ENCODE data around the gene VMO1. TPM values are rescaled to one million over a fixed set of nuclear protein-coding genes. Genes with fewer than 3 reads are reported as not detected.
"Not testable (repeated sequence)": the region's sequence is repeated elsewhere in the genome, so short reads cannot be mapped to it uniquely, and the experiment has no call there.

Gene VMO1
- total and polyA plus RNA-seq, 4 donors: 1.7 to 9.1 (median 3.9) TPM

DNA sequence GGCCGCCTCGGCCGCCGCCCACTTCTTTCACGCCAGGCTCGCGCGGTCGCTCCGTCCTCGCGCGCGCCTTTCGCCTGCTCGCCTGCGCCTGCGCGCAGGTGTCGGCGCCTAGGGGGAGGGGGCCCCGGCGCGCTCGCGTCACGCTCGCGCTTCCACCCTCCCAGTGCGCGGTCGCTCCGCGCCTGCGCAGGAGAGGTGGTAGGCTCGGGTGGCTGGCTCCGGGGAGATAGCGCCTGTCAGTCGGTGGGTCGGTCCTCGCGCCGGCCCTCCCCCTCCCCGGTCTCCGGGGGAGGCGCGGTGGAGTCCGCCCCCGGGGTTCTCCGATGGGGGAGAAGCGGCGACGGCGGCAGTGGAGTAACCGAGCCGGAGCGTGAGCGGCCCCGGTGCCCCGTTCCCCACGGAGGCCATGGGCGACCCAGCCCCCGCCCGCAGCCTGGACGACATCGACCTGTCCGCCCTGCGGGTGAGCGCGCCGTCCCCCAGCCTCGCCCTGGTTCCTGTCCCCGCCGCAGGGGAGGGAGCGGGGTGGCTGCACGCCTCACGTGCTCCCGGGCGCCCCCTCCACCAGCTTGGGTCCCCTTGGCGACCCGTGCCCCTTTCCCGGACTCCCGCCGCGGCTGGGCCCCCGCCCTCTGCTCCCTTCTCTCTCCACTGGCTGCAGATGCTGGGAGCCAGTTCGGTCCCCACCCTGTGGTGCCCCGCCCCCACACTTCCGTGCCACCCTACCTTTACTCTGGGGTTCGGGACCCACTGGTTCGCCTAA is 47.2 kb upstream of the VMO1 start, which contains the start of gene MINK1 (continued):
- TF ChIP-seq, protein P1, sequence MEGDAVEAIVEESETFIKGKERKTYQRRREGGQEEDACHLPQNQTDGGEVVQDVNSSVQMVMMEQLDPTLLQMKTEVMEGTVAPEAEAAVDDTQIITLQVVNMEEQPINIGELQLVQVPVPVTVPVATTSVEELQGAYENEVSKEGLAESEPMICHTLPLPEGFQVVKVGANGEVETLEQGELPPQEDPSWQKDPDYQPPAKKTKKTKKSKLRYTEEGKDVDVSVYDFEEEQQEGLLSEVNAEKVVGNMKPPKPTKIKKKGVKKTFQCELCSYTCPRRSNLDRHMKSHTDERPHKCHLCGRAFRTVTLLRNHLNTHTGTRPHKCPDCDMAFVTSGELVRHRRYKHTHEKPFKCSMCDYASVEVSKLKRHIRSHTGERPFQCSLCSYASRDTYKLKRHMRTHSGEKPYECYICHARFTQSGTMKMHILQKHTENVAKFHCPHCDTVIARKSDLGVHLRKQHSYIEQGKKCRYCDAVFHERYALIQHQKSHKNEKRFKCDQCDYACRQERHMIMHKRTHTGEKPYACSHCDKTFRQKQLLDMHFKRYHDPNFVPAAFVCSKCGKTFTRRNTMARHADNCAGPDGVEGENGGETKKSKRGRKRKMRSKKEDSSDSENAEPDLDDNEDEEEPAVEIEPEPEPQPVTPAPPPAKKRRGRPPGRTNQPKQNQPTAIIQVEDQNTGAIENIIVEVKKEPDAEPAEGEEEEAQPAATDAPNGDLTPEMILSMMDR (IDR thresholded peaks at IDR 0.05; ENCODE audit: low read depth, low read length, missing input control): no peak

DNA sequence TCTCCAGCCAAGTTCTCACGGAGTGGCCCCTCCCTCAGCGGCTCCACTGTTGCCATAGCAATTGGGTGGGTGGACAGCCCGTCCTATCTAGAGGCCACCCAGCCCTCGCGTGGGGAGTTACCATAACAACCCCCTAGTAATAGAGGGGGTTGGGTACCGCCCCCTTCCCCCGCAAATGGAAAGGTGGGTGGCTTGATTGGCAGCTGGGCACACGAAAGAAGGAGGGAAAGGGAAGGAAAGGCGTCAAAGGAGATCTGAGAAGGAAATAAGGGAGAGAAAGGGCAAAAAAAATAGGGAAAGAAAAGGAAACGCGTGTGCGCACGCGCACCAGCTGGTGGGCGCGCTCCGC is 46.6 kb upstream of the VMO1 start:
- Histone ChIP-seq H3K27ac (ENCODE audit: low read depth in 1 of 2, low read length in 2 of 2) (peak overlapping the region; percentile 86 to 90), H3K4me3 (ENCODE audit: low read depth in 1 of 3, low read length in 3 of 3) (peak overlapping the region in 2 of 3 donors; percentile 77 to 96), H3K4me1 (ENCODE audit: control insufficient read depth in 4 of 4, insufficient read depth in 4 of 4, low read length in 3 of 4) (peaks cover 12 to 37% (median 27%) of the 10 kb centered on the region in 4 donors), H3K9ac (ENCODE audit: low read depth in 1 of 2, low read length in 2 of 2) (peak overlapping the region; percentile 8 to 66)
- not testable (repeated sequence) for H3K36me3 ChIP-seq (ENCODE audit: control insufficient read depth in 4 of 4, insufficient read depth in 3 of 4, low read depth in 1 of 4, low read length in 3 of 4); DNase-seq (ENCODE audit: low spot score); H3K27me3 ChIP-seq (ENCODE audit: control insufficient read depth in 4 of 4, insufficient read depth in 4 of 4, low read length in 3 of 4); H3K9me3 ChIP-seq (ENCODE audit: control insufficient read depth in 4 of 4, low read length in 3 of 4)
- WGBS: 0% methylated on average over 10 of the region's 17 CpGs

DNA sequence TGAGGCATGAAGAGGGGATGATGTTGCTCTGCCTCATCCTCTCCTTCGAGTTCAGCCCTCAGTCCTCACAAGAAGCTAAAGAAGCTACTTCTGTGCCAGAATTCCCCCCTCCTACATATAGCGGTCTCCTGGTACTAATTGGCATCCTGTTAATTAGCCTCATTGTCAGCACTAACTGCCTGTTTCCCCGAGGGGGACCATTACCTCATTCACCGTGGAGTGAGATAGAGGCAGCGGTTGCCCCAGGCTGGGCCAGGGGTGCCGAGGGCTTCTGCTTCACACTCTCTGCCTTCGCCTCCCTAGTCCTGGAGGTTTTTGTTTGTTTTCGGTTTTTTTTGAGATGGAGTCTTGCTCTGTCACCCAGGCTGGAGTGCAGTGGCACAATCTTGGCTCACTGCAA is 41.2 kb upstream of the VMO1 start:
- Histone ChIP-seq H3K9ac (ENCODE audit: low read depth in 1 of 2, low read length in 2 of 2) (no peak overlapping the region), H3K9me3 (ENCODE audit: control insufficient read depth in 4 of 4, low read length in 3 of 4) (no peaks in the 10 kb centered on the region), H3K4me3 (ENCODE audit: low read depth in 1 of 3, low read length in 3 of 3) (no peak overlapping the region), H3K27me3 (ENCODE audit: control insufficient read depth in 4 of 4, insufficient read depth in 4 of 4, low read length in 3 of 4) (no peaks in the 10 kb centered on the region), H3K4me1 (ENCODE audit: control insufficient read depth in 4 of 4, insufficient read depth in 4 of 4, low read length in 3 of 4) (peaks cover 0 to 3% (median under 1%) of the 10 kb centered on the region in 4 donors), H3K36me3 (ENCODE audit: control insufficient read depth in 4 of 4, insufficient read depth in 3 of 4, low read depth in 1 of 4, low read length in 3 of 4) (peaks cover 0 to 10% (median 2%) of the 10 kb centered on the region in 4 donors), H3K27ac (ENCODE audit: low read depth in 1 of 2, low read length in 2 of 2) (no peak overlapping the region)
- WGBS: 90% methylated on average over 8 of the region's 8 CpGs
- DNase-seq (ENCODE audit: low spot score): no peak
- TF ChIP-seq EGR1 (IDR thresholded peaks at IDR 0.05; ENCODE audit: low read depth in 2 of 2) (no peak), FOXA1 (IDR thresholded peaks at IDR 0.05) (no peak), GABPA (IDR thresholded peaks at IDR 0.05 in 1 of 2, conservative IDR thresholded peaks at IDR 0.05 in 1 of 2) (no peak), FOXA2 (IDR thresholded peaks at IDR 0.05) (no peak), RAD21 (IDR thresholded peaks at IDR 0.05) (no peak)
- TF ChIP-seq, protein P2, sequence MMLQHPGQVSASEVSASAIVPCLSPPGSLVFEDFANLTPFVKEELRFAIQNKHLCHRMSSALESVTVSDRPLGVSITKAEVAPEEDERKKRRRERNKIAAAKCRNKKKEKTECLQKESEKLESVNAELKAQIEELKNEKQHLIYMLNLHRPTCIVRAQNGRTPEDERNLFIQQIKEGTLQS (IDR thresholded peaks at IDR 0.05): no peak

DNA sequence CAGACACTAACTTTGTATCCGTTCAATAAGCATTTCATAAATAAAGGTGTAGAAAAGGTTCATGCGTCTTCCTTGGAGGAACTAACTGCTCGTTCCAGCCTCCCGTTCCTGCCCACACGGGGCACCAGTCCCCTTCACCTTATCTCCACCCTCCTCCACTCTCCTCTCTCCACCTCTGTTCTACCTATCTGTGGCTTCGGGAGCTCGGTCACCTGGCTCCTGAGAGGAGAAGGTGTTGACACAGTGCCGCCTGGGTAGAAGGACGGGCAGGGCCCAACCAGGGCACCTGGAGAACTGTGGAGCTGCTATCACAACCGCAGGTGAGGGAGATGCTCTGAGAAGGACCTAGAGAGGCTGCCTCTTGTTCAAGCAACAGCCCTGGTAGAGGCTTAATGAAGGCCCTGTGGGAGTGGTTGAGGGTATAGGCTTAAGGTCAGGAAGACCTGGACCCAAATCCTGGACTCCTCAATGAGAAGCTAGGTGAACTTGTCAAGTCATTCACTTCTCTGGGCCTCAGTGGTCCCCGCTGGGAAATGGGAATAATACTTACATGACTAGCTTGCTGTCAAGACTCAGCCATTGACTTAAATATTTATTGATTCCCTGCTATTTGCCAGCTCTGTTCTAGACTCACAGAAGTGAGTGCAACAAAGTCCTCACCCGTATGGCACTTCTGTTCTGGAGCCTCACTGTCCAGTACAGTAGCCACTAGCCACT is 37.4 kb upstream of the VMO1 start:
- Histone ChIP-seq H3K27me3 (ENCODE audit: control insufficient read depth in 4 of 4, insufficient read depth in 4 of 4, low read length in 3 of 4) (no peaks in the 10 kb centered on the region), H3K4me1 (ENCODE audit: control insufficient read depth in 4 of 4, insufficient read depth in 4 of 4, low read length in 3 of 4) (peaks cover 0 to 1% (median 0%) of the 10 kb centered on the region in 4 donors), H3K9me3 (ENCODE audit: control insufficient read depth in 4 of 4, low read length in 3 of 4) (no peaks in the 10 kb centered on the region), H3K4me3 (ENCODE audit: low read depth in 1 of 3, low read length in 3 of 3) (no peak overlapping the region), H3K27ac (ENCODE audit: low read depth in 1 of 2, low read length in 2 of 2) (no peak overlapping the region), H3K36me3 (ENCODE audit: control insufficient read depth in 4 of 4, insufficient read depth in 3 of 4, low read depth in 1 of 4, low read length in 3 of 4) (peaks cover 0 to 24% (median 4%) of the 10 kb centered on the region in 4 donors), H3K9ac (ENCODE audit: low read depth in 1 of 2, low read length in 2 of 2) (no peak overlapping the region)
- no peak for DNase-seq (ENCODE audit: low spot score)
- 86% methylated on average over 12 of the region's 12 CpGs for WGBS
- TF ChIP-seq RAD21 (IDR thresholded peaks at IDR 0.05): no peak
- TF ChIP-seq GABPA (IDR thresholded peaks at IDR 0.05 in 1 of 2, conservative IDR thresholded peaks at IDR 0.05 in 1 of 2): no peak
- TF ChIP-seq TAF1 (conservative IDR thresholded peaks at IDR 0.05): no peak
- no peak for TF ChIP-seq JUND (IDR thresholded peaks at IDR 0.05)
- TF ChIP-seq, protein P3, sequence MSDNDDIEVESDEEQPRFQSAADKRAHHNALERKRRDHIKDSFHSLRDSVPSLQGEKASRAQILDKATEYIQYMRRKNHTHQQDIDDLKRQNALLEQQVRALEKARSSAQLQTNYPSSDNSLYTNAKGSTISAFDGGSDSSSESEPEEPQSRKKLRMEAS (IDR thresholded peaks at IDR 0.05): no peak
- TF ChIP-seq NR2F2 (IDR thresholded peaks at IDR 0.05): no peak
- TF ChIP-seq, protein P1 (IDR thresholded peaks at IDR 0.05; ENCODE audit: low read depth, low read length, missing input control): no peak
- TF ChIP-seq, protein P4, sequence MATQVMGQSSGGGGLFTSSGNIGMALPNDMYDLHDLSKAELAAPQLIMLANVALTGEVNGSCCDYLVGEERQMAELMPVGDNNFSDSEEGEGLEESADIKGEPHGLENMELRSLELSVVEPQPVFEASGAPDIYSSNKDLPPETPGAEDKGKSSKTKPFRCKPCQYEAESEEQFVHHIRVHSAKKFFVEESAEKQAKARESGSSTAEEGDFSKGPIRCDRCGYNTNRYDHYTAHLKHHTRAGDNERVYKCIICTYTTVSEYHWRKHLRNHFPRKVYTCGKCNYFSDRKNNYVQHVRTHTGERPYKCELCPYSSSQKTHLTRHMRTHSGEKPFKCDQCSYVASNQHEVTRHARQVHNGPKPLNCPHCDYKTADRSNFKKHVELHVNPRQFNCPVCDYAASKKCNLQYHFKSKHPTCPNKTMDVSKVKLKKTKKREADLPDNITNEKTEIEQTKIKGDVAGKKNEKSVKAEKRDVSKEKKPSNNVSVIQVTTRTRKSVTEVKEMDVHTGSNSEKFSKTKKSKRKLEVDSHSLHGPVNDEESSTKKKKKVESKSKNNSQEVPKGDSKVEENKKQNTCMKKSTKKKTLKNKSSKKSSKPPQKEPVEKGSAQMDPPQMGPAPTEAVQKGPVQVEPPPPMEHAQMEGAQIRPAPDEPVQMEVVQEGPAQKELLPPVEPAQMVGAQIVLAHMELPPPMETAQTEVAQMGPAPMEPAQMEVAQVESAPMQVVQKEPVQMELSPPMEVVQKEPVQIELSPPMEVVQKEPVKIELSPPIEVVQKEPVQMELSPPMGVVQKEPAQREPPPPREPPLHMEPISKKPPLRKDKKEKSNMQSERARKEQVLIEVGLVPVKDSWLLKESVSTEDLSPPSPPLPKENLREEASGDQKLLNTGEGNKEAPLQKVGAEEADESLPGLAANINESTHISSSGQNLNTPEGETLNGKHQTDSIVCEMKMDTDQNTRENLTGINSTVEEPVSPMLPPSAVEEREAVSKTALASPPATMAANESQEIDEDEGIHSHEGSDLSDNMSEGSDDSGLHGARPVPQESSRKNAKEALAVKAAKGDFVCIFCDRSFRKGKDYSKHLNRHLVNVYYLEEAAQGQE (IDR thresholded peaks at IDR 0.05): no peak

All from liver (tissue), 9 donors.